Activated CD4-positive, alpha-beta T cell treated with anti-CD3 and anti-CD28 coated beads, Interleukin-2, amount 10 ng/mL, durations not matched to agents 7 days and 5 days (primary cell): Measurements from ENCODE around the gene SLC35F1. TPM values are rescaled to one million over a fixed set of nuclear protein-coding genes. Genes with fewer than 3 reads are reported as not detected.

Experiments
- CTCF ChIA-PET: fragments of 350-600 bp; sonication (Branson Sonifier 250); formaldehyde crosslinking; loops from one replicate; lab custom pipeline; 2021; ENCODE audit warnings: antibody characterized with exemption; lab: Charles Lee
- POLR2A ChIA-PET: fragments of 350-600 bp; sonication (Branson Sonifier 250); formaldehyde crosslinking; loops from one replicate; lab custom pipeline; 2021; ENCODE audit warnings: antibody characterized with exemption; lab: Charles Lee
- DNase-seq: peaks from one replicate; pipeline ENCODE4 v3.0.0-alpha.2; 2020
- H3K27ac Mint-ChIP-seq: one replicate; pipeline ENCODE4 v1.8.0; 2021; ENCODE audit warnings: mild to moderate bottlenecking, moderate library complexity, mixed read lengths
- H3K27me3 Mint-ChIP-seq: one replicate; pipeline ENCODE4 v1.8.0; 2021; ENCODE audit warnings: mixed read lengths
- H3K36me3 Mint-ChIP-seq: one replicate; pipeline ENCODE4 v1.8.0; 2021; ENCODE audit warnings: low read depth, mixed read lengths
- H3K4me1 Mint-ChIP-seq: one replicate; pipeline ENCODE4 v1.8.0; 2021; ENCODE audit warnings: mixed read lengths
- H3K4me3 Mint-ChIP-seq: one replicate; pipeline ENCODE4 v1.8.0; 2021; ENCODE audit warnings: mild to moderate bottlenecking, moderate library complexity, mixed read lengths
- H3K9me3 Mint-ChIP-seq: one replicate; pipeline ENCODE4 v1.8.0; 2021; ENCODE audit warnings: mixed read lengths
- total RNA-seq, 2 experiments: library from RNA; stranded (reverse); gene quantifications; one replicate each; pipeline ENCODE4 v1.2.3, GENCODE V29; 2021

The SLC35F1 gene
- total RNA-seq, 2 experiments from 2014 or later = not detected

- Mint-ChIP-seq H3K36me3 (no peaks in the 10 kb centered on the region), H3K9me3 (no peaks in the 10 kb centered on the region), H3K27ac (no peak overlapping the region), H3K4me3 (no peak overlapping the region), H3K27me3 (no peaks in the 10 kb centered on the region), H3K4me1 (no peaks in the 10 kb centered on the region)
- ChIA-PET POLR2A (no interaction called here), CTCF (interaction anchor here (0.6 to 1.3 kb wide), 2 partner anchors 13 to 19 kb away, joined by 3 read pairs; no protein-coding TSS in a partner anchor)
- DNase-seq = no peak
These were observed 402.5 kb downstream of the SLC35F1 start for GRCh38 chr6:118309337-118310093.

DNA sequence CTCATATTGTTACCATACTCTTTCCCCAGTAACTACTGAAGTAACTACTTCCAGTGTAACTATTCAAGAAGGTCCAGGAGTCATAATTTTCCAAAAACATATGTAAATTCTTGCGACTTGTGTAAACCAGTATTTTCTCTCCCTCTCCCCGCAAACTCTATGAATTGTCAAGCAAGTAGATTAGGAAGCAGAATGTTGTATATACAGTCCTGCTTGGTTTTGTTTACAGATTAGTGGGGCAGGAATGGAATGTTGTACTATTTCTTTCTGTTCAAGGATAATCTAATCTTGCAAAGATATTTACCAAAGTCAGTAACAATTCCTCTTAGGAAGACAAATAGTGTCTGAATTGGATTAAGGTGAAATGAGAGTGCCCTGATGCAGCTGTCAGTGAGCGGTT is 406.1 kb downstream of the SLC35F1 start:
- Mint-ChIP-seq H3K9me3 (no peaks in the 10 kb centered on the region), H3K4me3 (no peak overlapping the region), H3K27me3 (no peaks in the 10 kb centered on the region), H3K36me3 (no peaks in the 10 kb centered on the region), H3K27ac (no peak overlapping the region), H3K4me1 (no peaks in the 10 kb centered on the region)
- ChIA-PET CTCF (no interaction called here), POLR2A (no interaction called here)
- DNase-seq = no peak

- Mint-ChIP-seq H3K27ac (no peak overlapping the region), H3K4me1 (no peaks in the 10 kb centered on the region), H3K4me3 (no peak overlapping the region), H3K36me3 (no peaks in the 10 kb centered on the region), H3K9me3 (no peaks in the 10 kb centered on the region), H3K27me3 (peaks cover 3% of the 10 kb centered on the region)
- ChIA-PET CTCF (no interaction called here), POLR2A (no interaction called here)
- DNase-seq = no peak
These were observed 406.7 kb downstream of the SLC35F1 start for GRCh38 chr6:118313762-118314161.

- no peak overlapping the region for H3K4me3 Mint-ChIP-seq
These were observed 409.8 kb downstream of the SLC35F1 start for GRCh38 chr6:118316796-118317384.

DNA sequence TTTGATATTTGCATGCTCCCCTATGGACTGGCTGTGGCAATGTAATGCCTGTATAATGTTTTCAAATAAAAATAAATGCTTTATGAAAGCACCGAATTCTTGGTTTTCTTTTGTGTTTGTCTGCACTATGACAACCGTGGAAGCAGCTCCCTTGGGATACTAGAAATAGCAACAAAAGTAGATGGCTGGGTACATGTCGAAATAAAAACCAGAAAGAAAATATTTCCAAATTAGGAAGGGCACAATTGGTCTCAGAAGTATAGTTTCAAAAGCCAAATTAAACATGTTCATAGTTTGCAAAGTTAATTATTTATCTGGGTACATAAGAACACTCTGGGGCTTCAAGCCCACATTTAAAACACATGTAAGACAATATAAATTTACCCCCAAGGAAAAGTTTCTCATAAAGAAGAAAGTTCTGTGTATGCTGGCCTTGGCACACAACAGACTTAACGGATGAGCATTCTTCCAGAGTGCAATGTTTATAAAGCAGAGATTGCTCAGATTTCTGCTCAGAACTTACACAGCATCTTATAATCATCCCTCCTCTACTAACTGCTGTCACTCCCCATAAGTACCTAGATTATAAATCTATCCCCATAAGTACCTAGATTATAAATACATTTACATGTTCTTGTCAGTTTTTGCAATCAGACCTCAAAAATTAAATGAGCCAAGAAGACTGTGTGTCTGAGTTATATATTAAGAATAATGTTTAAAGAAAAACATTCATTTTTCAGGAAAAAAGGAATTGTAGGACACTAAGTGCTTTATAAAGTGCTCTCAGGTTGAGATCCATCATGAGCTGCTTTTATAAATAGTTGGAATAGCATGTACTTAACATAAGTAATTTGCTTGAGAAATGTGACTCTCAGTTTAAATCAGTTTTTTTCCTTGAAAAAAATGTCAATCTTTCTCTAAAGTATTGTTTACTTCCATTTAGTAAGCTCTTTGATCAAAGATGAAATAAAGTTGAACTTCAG is 410.8 kb downstream of the SLC35F1 start:
- peaks cover 3% of the 10 kb centered on the region for H3K27me3 Mint-ChIP-seq
- H3K4me1 Mint-ChIP-seq = no peaks in the 10 kb centered on the region
- no peak for DNase-seq
- no peaks in the 10 kb centered on the region for H3K36me3 Mint-ChIP-seq
- H3K4me3 Mint-ChIP-seq = no peak overlapping the region
- ChIA-PET CTCF (no interaction called here), POLR2A (no interaction called here)
- no peak overlapping the region for H3K27ac Mint-ChIP-seq
- no peaks in the 10 kb centered on the region for H3K9me3 Mint-ChIP-seq

More at GRCh38 chr6:118316796-118317384, 409.8 kb downstream of the SLC35F1 start:
- H3K27me3 Mint-ChIP-seq = peaks cover 3% of the 10 kb centered on the region
- no peaks in the 10 kb centered on the region for H3K36me3 Mint-ChIP-seq
- ChIA-PET POLR2A (no interaction called here), CTCF (no interaction called here)
- DNase-seq = no peak
- no peaks in the 10 kb centered on the region for H3K9me3 Mint-ChIP-seq
- no peaks in the 10 kb centered on the region for H3K4me1 Mint-ChIP-seq
- H3K27ac Mint-ChIP-seq = no peak overlapping the region

DNA sequence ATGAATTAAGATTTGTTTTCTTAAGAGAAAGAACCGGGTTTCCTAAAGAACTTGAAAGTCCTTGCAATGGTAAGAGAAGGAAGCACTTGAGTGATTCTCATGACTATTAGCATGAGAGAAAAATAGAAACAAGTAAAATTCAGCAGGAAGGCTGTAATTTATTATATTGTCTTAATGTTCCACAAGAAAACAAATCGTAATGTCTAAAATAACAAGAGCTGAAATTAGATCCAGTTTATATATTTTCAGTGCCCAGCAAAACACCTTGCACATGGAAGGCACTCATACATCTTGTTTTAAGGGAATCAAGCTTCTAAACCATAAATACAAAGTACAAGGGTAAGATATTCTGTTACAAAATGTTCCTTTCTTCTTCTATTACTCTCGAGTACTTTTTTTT is 411.6 kb downstream of the SLC35F1 start:
- Mint-ChIP-seq H3K4me3 (no peak overlapping the region), H3K27me3 (peaks cover 3% of the 10 kb centered on the region), H3K4me1 (no peaks in the 10 kb centered on the region), H3K27ac (no peak overlapping the region), H3K9me3 (no peaks in the 10 kb centered on the region), H3K36me3 (no peaks in the 10 kb centered on the region)
- no peak for DNase-seq
- ChIA-PET CTCF (no interaction called here), POLR2A (no interaction called here)

- POLR2A ChIA-PET = no interaction called here
- no peaks in the 10 kb centered on the region for H3K9me3 Mint-ChIP-seq
These were observed 412.4 kb downstream of the SLC35F1 start for GRCh38 chr6:118319416-118319815.

GRCh38 chr6:118319894-118320649 is 413.0 kb downstream of the SLC35F1 start:
- Mint-ChIP-seq H3K27me3 (peaks cover 3% of the 10 kb centered on the region), H3K9me3 (no peaks in the 10 kb centered on the region), H3K4me3 (no peak overlapping the region), H3K36me3 (no peaks in the 10 kb centered on the region), H3K27ac (no peak overlapping the region), H3K4me1 (no peaks in the 10 kb centered on the region)
- ChIA-PET POLR2A (no interaction called here), CTCF (no interaction called here)
- DNase-seq = no peak

More at GRCh38 chr6:118319416-118319815, 412.4 kb downstream of the SLC35F1 start:
- no peak overlapping the region for H3K27ac Mint-ChIP-seq
- CTCF ChIA-PET = no interaction called here
- peaks cover 3% of the 10 kb centered on the region for H3K27me3 Mint-ChIP-seq
- H3K4me1 Mint-ChIP-seq = no peaks in the 10 kb centered on the region
- H3K4me3 Mint-ChIP-seq = no peak overlapping the region
- no peaks in the 10 kb centered on the region for H3K36me3 Mint-ChIP-seq
- no peak for DNase-seq

- Mint-ChIP-seq H3K4me1 (no peaks in the 10 kb centered on the region), H3K36me3 (no peaks in the 10 kb centered on the region), H3K27ac (no peak overlapping the region), H3K9me3 (no peaks in the 10 kb centered on the region), H3K27me3 (peaks cover 5% of the 10 kb centered on the region), H3K4me3 (no peak overlapping the region)
- ChIA-PET CTCF (no interaction called here), POLR2A (no interaction called here)
- DNase-seq = no peak
These were observed 413.6 kb downstream of the SLC35F1 start for GRCh38 chr6:118320652-118321051.

DNA sequence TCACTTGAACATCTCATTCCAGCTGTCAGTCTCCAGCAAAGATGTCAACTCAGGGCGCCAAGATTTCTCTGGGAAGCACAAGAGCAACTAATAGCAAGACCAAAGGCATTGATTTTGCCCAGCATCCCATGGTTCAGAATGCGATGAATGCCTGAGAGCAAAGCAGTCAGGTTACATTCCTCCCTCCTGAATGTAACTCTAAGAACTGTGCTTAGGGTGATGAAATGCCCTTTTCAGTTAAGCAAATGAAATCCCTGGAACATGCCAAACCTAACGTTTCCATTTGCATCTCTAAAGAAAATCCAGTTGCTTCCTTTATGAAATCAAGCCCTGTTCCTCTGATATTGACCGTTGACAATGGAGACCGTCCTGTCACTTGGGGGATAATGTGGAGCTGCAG is 417.1 kb downstream of the SLC35F1 start:
- no peak for DNase-seq
- Mint-ChIP-seq H3K4me3 (no peak overlapping the region), H3K4me1 (no peaks in the 10 kb centered on the region), H3K27me3 (peaks cover 4% of the 10 kb centered on the region), H3K27ac (no peak overlapping the region), H3K9me3 (no peaks in the 10 kb centered on the region), H3K36me3 (no peaks in the 10 kb centered on the region)
- CTCF ChIA-PET = no interaction called here
- POLR2A ChIA-PET = no interaction called here

DNA sequence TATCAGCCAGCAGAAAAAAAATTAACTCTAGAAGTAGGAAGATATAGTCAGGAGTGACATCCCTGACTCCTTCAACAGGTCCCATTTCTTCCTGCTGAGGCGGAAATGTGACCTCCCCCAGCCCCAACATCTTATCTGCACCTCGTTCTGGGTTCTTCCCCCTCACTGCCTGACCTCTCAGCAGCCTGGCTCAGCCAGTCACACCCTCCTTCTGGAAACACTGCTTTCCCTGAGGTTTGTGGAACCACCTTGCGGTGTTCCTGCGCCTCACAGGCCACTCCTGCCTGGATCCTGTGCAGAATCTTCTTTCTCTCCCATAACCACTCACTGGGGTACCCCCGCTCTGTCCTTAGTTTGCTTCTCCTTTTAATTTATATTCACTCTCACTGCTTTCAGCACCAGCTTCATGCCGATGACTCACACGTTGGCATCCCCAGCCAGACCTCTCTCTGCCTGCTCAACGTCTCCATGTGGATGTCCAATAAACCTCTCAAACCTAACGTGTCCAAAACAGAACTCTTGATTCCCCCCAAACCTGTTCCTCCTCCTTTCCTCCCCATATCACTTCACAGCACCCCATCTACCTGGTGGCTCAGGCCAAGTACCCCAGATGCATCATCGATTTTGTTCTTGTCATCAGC is 418.3 kb downstream of the SLC35F1 start:
- Mint-ChIP-seq H3K27ac (no peak overlapping the region), H3K4me3 (no peak overlapping the region), H3K36me3 (no peaks in the 10 kb centered on the region), H3K27me3 (peaks cover 4% of the 10 kb centered on the region), H3K9me3 (no peaks in the 10 kb centered on the region), H3K4me1 (no peaks in the 10 kb centered on the region)
- DNase-seq = no peak
- ChIA-PET CTCF (interaction anchor here (0.6 kb wide), 1 partner anchor 267 kb away, joined by 3 read pairs; no protein-coding TSS in a partner anchor), POLR2A (no interaction called here)

GRCh38 chr6:118326712-118327111 is 419.6 kb downstream of the SLC35F1 start:
- H3K27ac Mint-ChIP-seq = no peak overlapping the region
- peaks cover 4% of the 10 kb centered on the region for H3K27me3 Mint-ChIP-seq
- no peaks in the 10 kb centered on the region for H3K36me3 Mint-ChIP-seq
- H3K4me1 Mint-ChIP-seq = no peaks in the 10 kb centered on the region
- CTCF ChIA-PET = interaction anchor here (0.7 kb wide), 1 partner anchor 310 kb away, joined by 3 read pairs; no protein-coding TSS in a partner anchor
- DNase-seq = no peak
- H3K9me3 Mint-ChIP-seq = no peaks in the 10 kb centered on the region
- H3K4me3 Mint-ChIP-seq = no peak overlapping the region
- POLR2A ChIA-PET = no interaction called here
